ENCODE data around the gene XAGE3.
"Not testable (repeated sequence)": the region's sequence is repeated elsewhere in the genome, so short reads cannot be mapped to it uniquely, and the experiment has no call there.

XAGE3 gene

GRCh38 chrX:52852110-52852860, 15.6 kb downstream of the XAGE3 start:
- no peak for FAIRE-seq

GRCh38 chrX:52843619-52844018, 24.3 kb downstream of the XAGE3 start:
- DNase-seq (ENCODE audit: insufficient read length, low spot score); FAIRE-seq: not testable (repeated sequence)

More at GRCh38 chrX:52852110-52852860, 15.6 kb downstream of the XAGE3 start:
- DNase-seq (ENCODE audit: insufficient read length, low spot score), result no peak

DNA sequence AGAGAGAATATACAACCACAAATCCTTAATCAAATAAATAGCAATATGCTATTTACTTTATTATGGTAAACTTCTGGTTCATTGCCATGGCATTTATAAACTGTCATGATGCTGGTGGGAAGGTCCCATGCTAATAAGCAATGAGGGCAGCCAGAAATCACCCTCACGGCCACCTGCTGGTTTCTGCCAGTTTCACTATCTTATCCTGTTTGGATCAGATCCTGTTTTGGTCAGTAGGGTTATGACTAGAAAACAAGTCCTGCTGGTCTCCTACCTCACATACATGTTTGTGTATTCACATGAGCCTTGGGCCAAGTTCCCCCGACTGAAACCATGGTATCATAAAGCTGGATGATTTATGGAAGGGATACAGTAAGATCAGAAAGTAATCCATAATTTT, 28.7 kb downstream of the XAGE3 start:
- FAIRE-seq, result no peak
- no peak for DNase-seq (ENCODE audit: insufficient read length, low spot score)

DNA sequence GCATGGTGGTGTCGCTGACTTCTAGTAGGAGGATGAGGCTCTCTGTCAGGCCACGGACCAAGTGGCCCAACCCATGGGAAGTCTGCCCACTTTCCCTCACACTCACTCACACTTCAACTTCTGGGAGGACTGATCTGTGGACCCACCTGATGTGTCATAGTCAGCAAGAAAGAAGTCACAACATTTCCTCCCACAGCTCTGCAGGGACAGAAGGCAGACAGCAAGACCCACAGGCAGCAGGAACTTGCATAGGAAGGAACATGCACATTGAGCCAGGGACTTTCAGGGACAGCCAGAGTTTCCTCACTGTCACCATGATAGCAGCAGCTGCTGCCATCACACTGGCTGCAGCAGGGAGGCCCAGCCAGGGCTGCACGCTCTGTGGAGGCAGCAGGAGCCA, 37.3 kb downstream of the XAGE3 start:
- FAIRE-seq, result no peak
- DNase-seq (ENCODE audit: insufficient read length, low spot score), result no peak

GRCh38 chrX:52824608-52825007, 43.3 kb downstream of the XAGE3 start:
- DNase-seq (ENCODE audit: insufficient read length, low spot score) (no peak), FAIRE-seq (no peak)

GRCh38 chrX:52821079-52821760, 46.7 kb downstream of the XAGE3 start:
- no peak for DNase-seq (ENCODE audit: insufficient read length, low spot score)
- FAIRE-seq, result no peak

DNA sequence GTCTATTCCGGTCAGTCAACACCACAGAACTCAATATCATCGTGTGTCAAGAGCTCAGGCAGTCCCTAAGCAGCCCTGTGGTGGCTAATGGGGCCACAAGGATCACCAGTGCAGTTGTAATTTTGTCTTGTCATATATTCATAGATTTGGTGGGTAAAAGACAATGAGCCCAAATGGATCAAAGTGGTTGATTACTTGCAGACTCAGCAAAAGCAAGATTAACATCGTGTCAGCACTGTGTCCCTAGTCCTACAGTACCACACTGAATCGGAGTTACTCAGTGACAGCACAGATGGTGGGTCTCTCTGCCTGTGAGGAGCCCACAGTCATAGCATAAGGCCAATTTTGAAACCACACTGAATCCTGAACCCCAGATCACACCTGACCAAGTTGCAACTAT, 48.1 kb downstream of the XAGE3 start:
- FAIRE-seq (no peak), DNase-seq (ENCODE audit: insufficient read length, low spot score) (no peak)

Data from HTR-8/SVneo (cell line).